HAP-1 (cell line): ENCODE measurements around the gene L3MBTL3.
"Not testable (repeated sequence)": the region's sequence is repeated elsewhere in the genome, so short reads cannot be mapped to it uniquely, and the experiment has no call there.

Experiments
- DNase-seq, 2 experiments: peaks; one replicate each; pipeline ENCODE4 v3.0.0-alpha.2; 2016 to 2020; ENCODE audit warnings: low spot score in 2 of 2
- H3K27me3 ChIP-seq: fragments of 250-450 bp; sonication (Bioruptor Pico); 2 replicates; pipeline ENCODE4 v1.5.1; 2020; ENCODE audit warnings: low read depth, mild to moderate bottlenecking, moderate library complexity
- H3K36me3 ChIP-seq: fragments of 250-450 bp; sonication (Bioruptor Pico); replicated peaks from 2 replicates; pipeline ENCODE4 v1.5.1; 2020; ENCODE audit warnings: mild to moderate bottlenecking
- H3K4me1 ChIP-seq: fragments of 250-450 bp; sonication (Bioruptor Pico); 2 replicates; pipeline ENCODE4 v1.5.1; 2020; ENCODE audit warnings: mild to moderate bottlenecking
- H3K4me3 ChIP-seq: fragments of 250-450 bp; sonication (Bioruptor Pico); 2 replicates; pipeline ENCODE4 v1.5.1; 2020; ENCODE audit warnings: mild to moderate bottlenecking, moderate library complexity
- H3K9me3 ChIP-seq: fragments of 250-450 bp; sonication (Bioruptor Pico); 2 replicates; pipeline ENCODE4 v1.5.1; 2020; ENCODE audit warnings: mild to moderate bottlenecking, moderate library complexity
- in situ Hi-C: fragments of 300-500 bp; cut with MboI; formaldehyde crosslinking; loops from 3 replicates; pipeline ENCODE4 v1.14.3; 2020; ENCODE audit warnings: low sequenced_read_pairs, inconsistent platforms, mixed read lengths

L3MBTL3 gene

GRCh38 chr6:130173377-130174004 is 155.1 kb downstream of the L3MBTL3 start:
- in situ Hi-C loops, DNase-seq, H3K36me3 ChIP-seq, H3K4me1 ChIP-seq, H3K27me3 ChIP-seq, H3K4me3 ChIP-seq, H3K9me3 ChIP-seq: not testable (repeated sequence)

GRCh38 chr6:130176378-130176777 is 158.0 kb downstream of the L3MBTL3 start:
- no peak for DNase-seq
- in situ Hi-C loops = no loop called here
- Histone ChIP-seq H3K36me3 (no peaks in the 10 kb centered on the region), H3K4me3 (no peak overlapping the region), H3K4me1 (no peaks in the 10 kb centered on the region), H3K9me3 (no peaks in the 10 kb centered on the region), H3K27me3 (no peaks in the 10 kb centered on the region)

GRCh38 chr6:130178692-130179091 is 160.3 kb downstream of the L3MBTL3 start:
- Histone ChIP-seq H3K27me3 (no peaks in the 10 kb centered on the region), H3K9me3 (no peaks in the 10 kb centered on the region), H3K4me3 (no peak overlapping the region), H3K4me1 (no peaks in the 10 kb centered on the region), H3K36me3 (no peaks in the 10 kb centered on the region)
- in situ Hi-C loops = no loop called here
- no peak for DNase-seq

- in situ Hi-C loops = no loop called here
- Histone ChIP-seq H3K36me3 (no peaks in the 10 kb centered on the region), H3K27me3 (no peaks in the 10 kb centered on the region), H3K4me3 (no peak overlapping the region), H3K9me3 (no peaks in the 10 kb centered on the region), H3K4me1 (no peaks in the 10 kb centered on the region)
- no peak for DNase-seq
These were observed 164.1 kb downstream of the L3MBTL3 start for GRCh38 chr6:130182466-130182865.

- H3K27me3 ChIP-seq = no peaks in the 10 kb centered on the region
- H3K4me1 ChIP-seq = no peaks in the 10 kb centered on the region
- no peaks in the 10 kb centered on the region for H3K36me3 ChIP-seq
- H3K9me3 ChIP-seq = no peaks in the 10 kb centered on the region
- DNase-seq = no peak
- in situ Hi-C loops = no loop called here
- no peak overlapping the region for H3K4me3 ChIP-seq
These were observed 165.2 kb downstream of the L3MBTL3 start for GRCh38 chr6:130183271-130184222.

GRCh38 chr6:130185658-130186057 is 167.3 kb downstream of the L3MBTL3 start:
- in situ Hi-C loops = no loop called here

GRCh38 chr6:130187335-130188206 is 169.2 kb downstream of the L3MBTL3 start:
- no peak overlapping the region for H3K4me3 ChIP-seq
- H3K36me3 ChIP-seq = no peaks in the 10 kb centered on the region
- H3K27me3 ChIP-seq = no peaks in the 10 kb centered on the region
- no peak for DNase-seq
- no peaks in the 10 kb centered on the region for H3K4me1 ChIP-seq
- in situ Hi-C loops = no loop called here
- no peaks in the 10 kb centered on the region for H3K9me3 ChIP-seq

More at GRCh38 chr6:130185658-130186057, 167.3 kb downstream of the L3MBTL3 start:
- Histone ChIP-seq H3K4me3 (no peak overlapping the region), H3K36me3 (no peaks in the 10 kb centered on the region), H3K27me3 (no peaks in the 10 kb centered on the region), H3K9me3 (no peaks in the 10 kb centered on the region), H3K4me1 (no peaks in the 10 kb centered on the region)
- DNase-seq = no peak

- H3K4me1 ChIP-seq = no peaks in the 10 kb centered on the region
- no peaks in the 10 kb centered on the region for H3K36me3 ChIP-seq
- H3K27me3 ChIP-seq = no peaks in the 10 kb centered on the region
- H3K4me3 ChIP-seq = no peak overlapping the region
- H3K9me3 ChIP-seq = no peaks in the 10 kb centered on the region
- in situ Hi-C loops = no loop called here
- no peak for DNase-seq
These were observed 170.0 kb downstream of the L3MBTL3 start for GRCh38 chr6:130188207-130188899.

- H3K4me3 ChIP-seq = no peak overlapping the region
- no peaks in the 10 kb centered on the region for H3K36me3 ChIP-seq
- H3K4me1 ChIP-seq = no peaks in the 10 kb centered on the region
- H3K27me3 ChIP-seq = no peaks in the 10 kb centered on the region
- in situ Hi-C loops = no loop called here
- no peaks in the 10 kb centered on the region for H3K9me3 ChIP-seq
- no peak for DNase-seq
These were observed 171.4 kb downstream of the L3MBTL3 start for GRCh38 chr6:130189531-130190397.
